Left lung (tissue), 10 donors: ENCODE data around the gene LMAN1L. TPM values are rescaled to one million over a fixed set of nuclear protein-coding genes. Genes with fewer than 3 reads are reported as not detected.

Experiments
- ATAC-seq: fragments of 200-7000 bp; cut with Tn5 transposase; one replicate; pipeline ENCODE4 v1.9.1; 2020; ENCODE audit warnings: moderate library complexity
- DNase-seq, 4 donors: peaks; one replicate each; pipeline ENCODE4 v3.0.0-alpha.2; 2013 to 2020
- H3K27ac ChIP-seq, 2 donors: fragments of 200-600 bp; sonication (generic) in 1 of 2; one replicate each; pipeline versions ENCODE4 v1.5.0 to v1.8.0; 2020 to 2021
- H3K27me3 ChIP-seq, 2 donors: fragments of 200-600 bp; sonication (generic) in 1 of 2; one replicate each; pipeline versions ENCODE4 v1.5.0 to v1.8.0; 2020 to 2021
- H3K36me3 ChIP-seq, 2 donors: fragments of 200-600 bp; sonication (generic) in 1 of 2; one replicate each; pipeline versions ENCODE4 v1.5.0 to v1.8.0; 2020 to 2021
- H3K4me1 ChIP-seq, 2 donors: fragments of 200-600 bp; one replicate each; pipeline ENCODE4 v1.8.0; 2021
- H3K4me3 ChIP-seq, 2 donors: fragments of 200-600 bp; sonication (generic) in 1 of 2; one replicate each; pipeline versions ENCODE4 v1.5.0 to v1.8.0; 2020 to 2021; ENCODE audit warnings: mild to moderate bottlenecking in 1 of 2
- H3K9me3 ChIP-seq, 2 donors: fragments of 200-600 bp; sonication (generic) in 1 of 2; one replicate each; pipeline versions ENCODE4 v1.5.0 to v1.8.0; 2020 to 2021
- intact Hi-C, 2 donors: fragments of 100-400 bp; cut with DNase I; formaldehyde crosslinking; loops; one replicate each; pipeline versions ENCODE4 v1.11.2 to v1.14.2; 2022
- polyA plus RNA-seq, 6 donors: library from polyadenylated mRNA; unstranded; fragments of 120-200 nt; gene quantifications; one replicate each; pipeline ENCODE4 v1.2.1, GENCODE V29; 2013; ENCODE audit not compliant: insufficient read length in 6 of 6
- total RNA-seq, 2 donors: library from RNA; stranded (reverse); fragmentation: NEBNext Ultra II Directional; extraction: Animal tissue kit (Norgen Biotek cat#: 25700); gene quantifications; one replicate each; pipeline ENCODE4 v1.2.1, GENCODE V29; 2021
- TF ChIP-seq, protein P1 (sequence below), 2 donors: fragments of 200-600 bp; sonication (generic) in 1 of 2; IDR thresholded peaks; one replicate each; pipeline versions ENCODE4 v1.5.0 to v1.8.0; 2021; ENCODE audit warnings: antibody characterized with exemption in 2 of 2
- donor health status: DM: no; HTN: yes; CAD: no.
- donor health status: DM: no; HTN: no; CAD: no.

Gene LMAN1L
- total and polyA plus RNA-seq, 8 donors: 0.08 to 0.39 (median 0.32) TPM; not detected in 5

DNA sequence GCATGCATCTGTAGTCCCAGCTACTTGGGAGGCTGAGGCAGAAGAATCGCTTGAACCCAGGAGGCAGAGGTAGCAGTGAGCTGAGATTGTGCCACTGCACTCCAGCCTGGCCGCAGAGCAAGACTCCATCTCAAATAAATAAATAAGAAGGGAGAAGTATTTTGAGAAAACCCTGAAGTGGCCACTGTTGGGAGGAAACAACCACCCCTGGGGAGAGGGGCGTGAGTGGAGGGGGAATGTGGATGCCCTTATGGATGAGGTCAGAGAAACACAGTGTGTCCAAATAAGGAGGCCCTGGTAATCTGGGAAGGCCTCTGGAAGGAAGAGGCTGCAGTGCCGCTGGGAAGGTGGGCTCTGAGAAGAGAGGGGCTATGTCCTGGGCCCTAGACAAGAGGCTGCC is 9.6 kb downstream of the LMAN1L start:
- DNase-seq: no peak
- intact Hi-C loops: no loop called here
- Histone ChIP-seq H3K27me3 (peaks cover 9 to 37% of the 10 kb centered on the region in 2 donors), H3K4me3 (no peak overlapping the region), H3K27ac (no peak overlapping the region), H3K36me3 (no peaks in the 10 kb centered on the region), H3K4me1 (peaks cover 0 to 8% of the 10 kb centered on the region in 2 donors), H3K9me3 (no peaks in the 10 kb centered on the region)
- no peak for ATAC-seq
- TF ChIP-seq, protein P1, sequence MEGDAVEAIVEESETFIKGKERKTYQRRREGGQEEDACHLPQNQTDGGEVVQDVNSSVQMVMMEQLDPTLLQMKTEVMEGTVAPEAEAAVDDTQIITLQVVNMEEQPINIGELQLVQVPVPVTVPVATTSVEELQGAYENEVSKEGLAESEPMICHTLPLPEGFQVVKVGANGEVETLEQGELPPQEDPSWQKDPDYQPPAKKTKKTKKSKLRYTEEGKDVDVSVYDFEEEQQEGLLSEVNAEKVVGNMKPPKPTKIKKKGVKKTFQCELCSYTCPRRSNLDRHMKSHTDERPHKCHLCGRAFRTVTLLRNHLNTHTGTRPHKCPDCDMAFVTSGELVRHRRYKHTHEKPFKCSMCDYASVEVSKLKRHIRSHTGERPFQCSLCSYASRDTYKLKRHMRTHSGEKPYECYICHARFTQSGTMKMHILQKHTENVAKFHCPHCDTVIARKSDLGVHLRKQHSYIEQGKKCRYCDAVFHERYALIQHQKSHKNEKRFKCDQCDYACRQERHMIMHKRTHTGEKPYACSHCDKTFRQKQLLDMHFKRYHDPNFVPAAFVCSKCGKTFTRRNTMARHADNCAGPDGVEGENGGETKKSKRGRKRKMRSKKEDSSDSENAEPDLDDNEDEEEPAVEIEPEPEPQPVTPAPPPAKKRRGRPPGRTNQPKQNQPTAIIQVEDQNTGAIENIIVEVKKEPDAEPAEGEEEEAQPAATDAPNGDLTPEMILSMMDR (IDR thresholded peaks at IDR 0.05): no peak

DNA sequence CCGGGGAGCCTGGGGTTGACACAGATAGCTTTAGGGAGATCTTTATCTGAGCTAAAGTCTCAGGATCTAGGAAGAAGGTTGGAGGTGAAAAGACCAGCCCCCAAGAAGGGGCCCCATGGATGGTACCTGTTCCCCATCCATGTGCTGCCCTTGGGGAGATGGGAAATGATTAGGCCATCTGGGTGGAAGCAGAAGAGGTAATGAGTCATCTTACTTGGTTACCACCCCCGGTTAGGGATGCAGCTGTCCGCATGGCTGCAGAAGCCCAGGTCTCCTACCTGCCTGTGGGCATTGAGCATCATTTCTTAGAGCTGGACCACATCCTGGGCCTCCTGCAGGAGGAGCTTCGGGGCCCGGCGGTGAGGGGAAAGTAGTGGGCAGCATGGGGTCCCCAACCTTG is 10.7 kb downstream of the LMAN1L start:
- H3K4me3 ChIP-seq: no peak overlapping the region
- DNase-seq: no peak

DNA sequence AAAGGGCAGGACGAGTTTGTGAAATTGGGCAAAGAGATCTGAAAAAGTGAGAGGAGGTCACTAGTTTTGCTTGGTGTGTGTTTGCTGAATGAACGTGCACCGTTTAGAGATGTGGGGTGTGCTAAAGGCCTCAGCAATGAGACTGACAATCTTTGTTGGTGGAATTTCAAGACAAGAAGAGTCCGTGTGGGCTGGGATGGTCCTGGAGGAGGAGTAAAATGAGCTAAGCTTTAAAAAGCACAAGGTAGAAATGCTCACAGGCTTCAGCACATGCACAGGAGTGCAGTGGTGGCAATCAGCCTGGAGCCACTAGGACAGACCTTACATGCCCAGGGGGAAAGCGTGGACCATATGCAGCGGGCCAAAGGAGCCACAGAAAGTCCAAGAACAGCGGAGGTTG is 12.3 kb downstream of the LMAN1L start:
- DNase-seq: no peak
- TF ChIP-seq, protein P1 (IDR thresholded peaks at IDR 0.05): no peak
- no peak for ATAC-seq
- no peak overlapping the region for H3K27ac ChIP-seq
- intact Hi-C loops: no loop called here
- H3K9me3 ChIP-seq: no peaks in the 10 kb centered on the region
- no peak overlapping the region for H3K4me3 ChIP-seq
- H3K36me3 ChIP-seq: no peaks in the 10 kb centered on the region
- no peaks in the 10 kb centered on the region for H3K4me1 ChIP-seq
- H3K27me3 ChIP-seq: peaks cover 9 to 57% of the 10 kb centered on the region in 2 donors

More for the DNA sequence above, 10.7 kb downstream of the LMAN1L start:
- H3K9me3 ChIP-seq: no peaks in the 10 kb centered on the region
- intact Hi-C loops: no loop called here
- TF ChIP-seq, protein P1 (IDR thresholded peaks at IDR 0.05): no peak
- no peak overlapping the region for H3K27ac ChIP-seq
- H3K36me3 ChIP-seq: no peaks in the 10 kb centered on the region
- H3K27me3 ChIP-seq: peaks cover 9 to 47% of the 10 kb centered on the region in 2 donors
- no peak for ATAC-seq
- H3K4me1 ChIP-seq: peaks cover 0 to 5% of the 10 kb centered on the region in 2 donors

DNA sequence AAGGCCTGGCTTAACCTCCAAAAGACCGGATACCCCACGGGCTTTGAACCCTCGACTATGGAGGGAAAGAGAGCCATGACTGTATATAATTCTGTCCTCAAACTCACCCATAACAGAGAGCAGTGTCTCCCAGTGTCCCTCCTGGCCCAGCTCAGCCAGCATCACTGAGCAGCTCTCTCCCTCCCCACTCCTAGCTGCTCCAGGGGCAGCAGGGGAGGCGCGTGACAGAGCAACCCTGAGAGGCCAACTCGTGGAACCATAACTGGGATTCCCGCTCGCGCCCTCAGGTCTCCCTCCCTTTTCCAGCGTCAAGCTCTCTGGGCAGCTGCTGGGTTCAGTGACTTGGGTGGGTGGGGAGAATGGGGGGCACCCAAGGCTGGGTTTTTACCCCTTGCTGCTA is 13.2 kb downstream of the LMAN1L start:
- no peak for DNase-seq
- intact Hi-C loops: no loop called here
- no peaks in the 10 kb centered on the region for H3K9me3 ChIP-seq
- peaks cover 9 to 51% of the 10 kb centered on the region in 2 donors for H3K27me3 ChIP-seq
- no peak overlapping the region for H3K4me3 ChIP-seq
- no peak overlapping the region for H3K27ac ChIP-seq
- H3K36me3 ChIP-seq: no peaks in the 10 kb centered on the region
- no peak for ATAC-seq
- no peaks in the 10 kb centered on the region for H3K4me1 ChIP-seq
- TF ChIP-seq, protein P1 (IDR thresholded peaks at IDR 0.05): no peak

DNA sequence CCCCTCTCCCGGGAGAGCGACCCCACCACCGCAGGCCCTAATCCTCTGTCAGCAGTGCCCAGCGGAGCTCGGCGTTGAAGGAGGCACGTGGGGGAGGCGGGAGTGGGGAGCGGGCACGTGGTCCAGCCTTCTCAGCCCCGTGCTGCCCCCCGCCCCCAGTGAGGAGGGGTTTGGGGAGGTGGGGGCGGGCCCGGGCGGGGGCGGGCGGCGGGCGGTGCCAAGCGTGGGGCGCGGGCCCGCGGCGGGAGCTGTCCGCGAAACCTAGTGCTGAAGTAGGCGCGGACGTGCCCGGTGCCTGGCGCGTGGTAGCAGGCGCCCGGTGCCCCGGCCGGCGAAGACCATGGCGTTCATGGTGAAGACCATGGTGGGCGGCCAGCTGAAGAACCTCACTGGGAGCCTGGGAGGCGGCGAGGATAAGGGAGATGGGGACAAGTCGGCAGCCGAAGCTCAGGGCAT is 13.8 kb downstream of the LMAN1L start, which contains the start of gene CPLX3:
Gene CPLX3, plus strand, starts transcription at position 264 of the 456 bp plus-strand sequence. Its CDS starts 77 bp downstream, at position 341.
- Histone ChIP-seq H3K4me3 (no peak within 1 kb of the TSS), H3K27ac (no peak within 1 kb of the TSS), H3K4me1 (no peaks in the 10 kb centered on the region), H3K36me3 (no peaks in the 10 kb centered on the region), H3K9me3 (no peaks in the 10 kb centered on the region), H3K27me3 (peaks cover 9 to 50% of the 10 kb centered on the region in 2 donors)
- intact Hi-C loops: no loop called here
- TF ChIP-seq, protein P1 (IDR thresholded peaks at IDR 0.05): no peak
- peak in 1 of 4 donors; percentile 44 for DNase-seq
- ATAC-seq: peak; percentile 81
